Activated naive CD4-positive, alpha-beta T cell treated with anti-CD3 and anti-CD28 coated beads for 36 hours (primary cell): Measurements from ENCODE around the gene ARHGAP24. TPM values are rescaled to one million over a fixed set of nuclear protein-coding genes. Genes with fewer than 3 reads are reported as not detected.

ENCODE experiments used
- CTCF ChIA-PET: fragments of 350-600 bp; sonication (Branson Sonifier 250); formaldehyde crosslinking; loops from one replicate; lab custom pipeline; 2021; ENCODE audit warnings: antibody characterized with exemption; lab: Charles Lee
- DNase-seq: peaks from one replicate; pipeline ENCODE4 v3.0.0-alpha.2; 2020
- H3K27ac Mint-ChIP-seq: one replicate; pipeline ENCODE4 v1.8.0; 2021; ENCODE audit warnings: mild to moderate bottlenecking, mixed read lengths
- H3K27me3 Mint-ChIP-seq: one replicate; pipeline ENCODE4 v1.8.0; 2021; ENCODE audit warnings: low read depth, mixed read lengths
- H3K36me3 Mint-ChIP-seq: one replicate; pipeline ENCODE4 v1.8.0; 2021; ENCODE audit warnings: low read depth, mixed read lengths
- H3K4me1 Mint-ChIP-seq: one replicate; pipeline ENCODE4 v1.8.0; 2021; ENCODE audit warnings: low read depth, mixed read lengths
- H3K4me3 Mint-ChIP-seq: one replicate; pipeline ENCODE4 v1.8.0; 2021; ENCODE audit warnings: mild to moderate bottlenecking, moderate library complexity, mixed read lengths
- H3K9me3 Mint-ChIP-seq: one replicate; pipeline ENCODE4 v1.8.0; 2021; ENCODE audit warnings: mixed read lengths
- intact Hi-C: fragments of 100-400 bp; cut with micrococcal nuclease; formaldehyde crosslinking; loops from one replicate; pipeline ENCODE4 v1.15.1; 2023
- total RNA-seq, 2 experiments: library from RNA; stranded (reverse); gene quantifications; one replicate each; pipeline ENCODE4 v1.2.3, GENCODE V29; 2021

Gene ARHGAP24
- total RNA-seq, 2 experiments from 2014 or later = not detected

- CTCF ChIA-PET = interaction anchor here (0.6 kb wide), 1 partner anchor 190 kb away, joined by 3 read pairs; no protein-coding TSS in a partner anchor
- intact Hi-C loops = no loop called here
- Mint-ChIP-seq H3K27ac (no peak overlapping the region), H3K4me1 (no peaks in the 10 kb centered on the region), H3K4me3 (no peak overlapping the region), H3K27me3 (no peaks in the 10 kb centered on the region), H3K36me3 (no peaks in the 10 kb centered on the region), H3K9me3 (no peaks in the 10 kb centered on the region)
- DNase-seq = no peak
Measured at GRCh38 chr4:85938062-85938461, 463.1 kb downstream of the ARHGAP24 start.

DNA sequence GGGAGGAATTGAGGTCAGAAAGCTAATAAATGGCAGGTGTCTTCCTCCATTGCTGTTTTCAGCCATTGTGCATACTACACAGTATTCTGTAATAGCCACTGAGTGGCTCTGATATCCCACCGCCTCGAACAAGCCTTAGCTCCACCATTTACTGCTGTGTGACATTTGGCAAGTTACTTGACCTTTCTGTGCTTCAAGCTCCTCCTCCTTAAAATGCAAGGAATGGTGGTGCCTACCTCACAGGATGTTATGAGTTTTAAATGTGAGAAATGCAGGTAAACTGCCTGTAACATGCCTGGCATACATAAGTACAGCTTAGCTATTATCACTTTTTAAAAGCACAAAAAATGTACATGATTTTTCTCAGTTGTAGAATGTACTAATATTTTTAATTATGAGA lies 464.0 kb downstream of the ARHGAP24 start:
- intact Hi-C loops = no loop called here
- H3K36me3 Mint-ChIP-seq = no peaks in the 10 kb centered on the region
- DNase-seq = no peak
- H3K4me1 Mint-ChIP-seq = no peaks in the 10 kb centered on the region
- no peaks in the 10 kb centered on the region for H3K9me3 Mint-ChIP-seq
- H3K4me3 Mint-ChIP-seq = no peak overlapping the region
- H3K27ac Mint-ChIP-seq = no peak overlapping the region
- no peaks in the 10 kb centered on the region for H3K27me3 Mint-ChIP-seq
- CTCF ChIA-PET = interaction anchor here (0.6 kb wide), 1 partner anchor 191 kb away, joined by 3 read pairs; no protein-coding TSS in a partner anchor

DNA sequence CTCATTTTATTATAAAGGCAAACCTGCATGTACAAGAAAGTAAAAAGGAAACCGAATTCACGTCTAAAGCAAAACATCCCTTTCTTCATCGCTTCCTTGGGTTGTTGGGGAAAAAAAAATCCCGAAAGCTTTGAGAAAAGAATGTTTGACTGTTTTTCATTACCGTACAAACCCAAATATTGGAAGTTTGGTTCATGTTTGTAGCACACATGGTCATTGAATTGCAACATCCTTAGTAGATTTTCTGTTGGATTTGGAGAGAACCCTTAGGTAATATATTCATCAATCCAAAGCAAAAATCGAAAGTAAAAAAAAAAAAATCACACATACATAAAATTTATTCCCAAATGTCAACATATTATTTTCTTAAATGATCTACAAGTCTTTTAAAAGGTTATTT lies 464.6 kb downstream of the ARHGAP24 start:
- Mint-ChIP-seq H3K27me3 (no peaks in the 10 kb centered on the region), H3K36me3 (no peaks in the 10 kb centered on the region), H3K9me3 (no peaks in the 10 kb centered on the region), H3K4me1 (no peaks in the 10 kb centered on the region), H3K27ac (no peak overlapping the region), H3K4me3 (no peak overlapping the region)
- intact Hi-C loops = no loop called here
- CTCF ChIA-PET = no interaction called here
- DNase-seq = no peak

- no peaks in the 10 kb centered on the region for H3K36me3 Mint-ChIP-seq
- CTCF ChIA-PET = no interaction called here
- H3K9me3 Mint-ChIP-seq = no peaks in the 10 kb centered on the region
- no peaks in the 10 kb centered on the region for H3K4me1 Mint-ChIP-seq
- H3K27me3 Mint-ChIP-seq = no peaks in the 10 kb centered on the region
- DNase-seq = no peak
- no peak overlapping the region for H3K27ac Mint-ChIP-seq
- intact Hi-C loops = no loop called here
- H3K4me3 Mint-ChIP-seq = no peak overlapping the region
Measured at GRCh38 chr4:85940151-85940550, 465.2 kb downstream of the ARHGAP24 start.

DNA sequence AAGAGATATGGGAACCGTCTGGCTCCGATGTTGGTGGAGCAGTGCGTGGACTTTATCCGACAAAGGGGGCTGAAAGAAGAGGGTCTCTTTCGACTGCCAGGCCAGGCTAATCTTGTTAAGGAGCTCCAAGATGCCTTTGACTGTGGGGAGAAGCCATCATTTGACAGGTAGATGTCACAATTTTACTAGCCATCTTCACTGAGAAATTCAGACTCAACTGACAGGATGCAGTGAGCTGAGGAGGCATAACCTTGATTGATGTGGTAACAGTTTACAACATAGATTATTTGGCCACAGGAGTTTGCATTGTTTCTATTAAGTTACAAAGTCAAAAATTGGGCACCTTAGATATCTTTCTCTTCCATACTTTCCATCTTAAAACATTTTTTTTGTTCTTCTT lies 467.2 kb downstream of the ARHGAP24 start:
- Mint-ChIP-seq H3K27me3 (no peaks in the 10 kb centered on the region), H3K4me1 (no peaks in the 10 kb centered on the region), H3K36me3 (no peaks in the 10 kb centered on the region), H3K9me3 (no peaks in the 10 kb centered on the region), H3K4me3 (no peak overlapping the region), H3K27ac (no peak overlapping the region)
- intact Hi-C loops = no loop called here
- CTCF ChIA-PET = no interaction called here
- no peak for DNase-seq

DNA sequence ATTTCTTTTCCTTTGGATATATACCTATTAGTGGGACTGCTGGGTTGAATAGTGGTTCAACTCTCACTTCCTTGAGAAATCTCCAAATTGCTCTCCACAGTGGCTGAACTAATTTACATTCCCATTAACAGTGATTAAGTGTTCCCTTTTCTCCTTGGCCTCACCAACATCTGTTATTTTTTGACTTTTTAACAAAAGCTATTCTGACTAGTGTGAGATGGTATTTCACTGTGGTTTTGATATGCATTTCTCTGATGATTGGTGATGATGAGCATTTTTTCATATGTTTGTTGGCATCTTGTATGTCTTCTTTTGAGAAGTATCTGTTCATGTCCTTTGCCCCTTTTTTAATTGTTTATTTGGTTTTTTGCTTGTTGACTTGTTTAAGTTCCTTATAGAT lies 471.9 kb downstream of the ARHGAP24 start:
- no peaks in the 10 kb centered on the region for H3K4me1 Mint-ChIP-seq
- no peak overlapping the region for H3K27ac Mint-ChIP-seq
- no peaks in the 10 kb centered on the region for H3K27me3 Mint-ChIP-seq
- CTCF ChIA-PET = no interaction called here
- no peaks in the 10 kb centered on the region for H3K36me3 Mint-ChIP-seq
- DNase-seq = no peak
- no peaks in the 10 kb centered on the region for H3K9me3 Mint-ChIP-seq
- H3K4me3 Mint-ChIP-seq = no peak overlapping the region
- intact Hi-C loops = no loop called here

DNA sequence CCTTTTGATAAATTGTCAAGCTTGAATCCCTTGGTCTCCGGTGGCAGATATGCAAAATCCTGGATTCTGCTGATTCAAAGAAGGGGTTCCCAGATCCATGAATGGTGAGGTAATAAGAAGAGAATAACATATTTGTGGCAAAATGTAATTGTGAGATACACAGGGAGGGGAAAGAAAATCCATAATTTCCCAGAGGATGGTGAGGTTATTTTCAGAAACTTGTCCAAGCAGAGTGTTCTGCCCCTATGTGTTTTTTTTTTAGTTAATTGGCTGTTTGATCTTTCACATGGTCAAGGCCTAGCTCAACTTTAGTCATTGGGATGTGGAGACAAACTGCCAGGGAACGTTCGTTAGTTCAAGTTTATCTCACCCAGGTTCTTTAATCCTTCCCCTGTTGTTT lies 476.1 kb downstream of the ARHGAP24 start:
- intact Hi-C loops = no loop called here
- Mint-ChIP-seq H3K4me1 (no peaks in the 10 kb centered on the region), H3K27ac (no peak overlapping the region), H3K27me3 (no peaks in the 10 kb centered on the region), H3K36me3 (no peaks in the 10 kb centered on the region), H3K4me3 (no peak overlapping the region), H3K9me3 (no peaks in the 10 kb centered on the region)
- CTCF ChIA-PET = no interaction called here
- DNase-seq = no peak

DNA sequence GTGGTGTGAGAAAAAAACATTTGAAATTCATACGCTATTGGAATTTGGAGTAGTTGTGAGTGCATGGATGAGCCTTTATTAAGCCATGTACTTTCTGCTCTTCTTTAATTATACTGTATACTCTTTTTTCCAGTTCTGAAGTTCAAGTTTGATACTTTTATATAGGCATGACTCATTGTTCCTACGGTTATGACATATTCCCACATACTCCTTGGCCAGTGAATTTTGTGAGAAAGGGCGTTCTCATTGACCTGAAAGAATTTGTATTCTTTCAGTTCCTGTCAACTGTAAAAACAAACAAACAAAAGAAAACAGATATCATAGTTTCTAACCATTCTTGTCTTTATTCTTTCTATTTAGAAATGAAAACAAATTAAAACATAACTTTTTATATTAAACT lies 477.6 kb downstream of the ARHGAP24 start:
- Mint-ChIP-seq H3K9me3 (no peaks in the 10 kb centered on the region), H3K36me3 (no peaks in the 10 kb centered on the region), H3K4me1 (no peaks in the 10 kb centered on the region), H3K27ac (no peak overlapping the region), H3K27me3 (no peaks in the 10 kb centered on the region), H3K4me3 (no peak overlapping the region)
- CTCF ChIA-PET = no interaction called here
- intact Hi-C loops = no loop called here
- DNase-seq = no peak

- Mint-ChIP-seq H3K4me3 (no peak overlapping the region), H3K27ac (no peak overlapping the region), H3K4me1 (no peaks in the 10 kb centered on the region), H3K9me3 (no peaks in the 10 kb centered on the region), H3K36me3 (no peaks in the 10 kb centered on the region), H3K27me3 (no peaks in the 10 kb centered on the region)
- CTCF ChIA-PET = no interaction called here
- intact Hi-C loops = no loop called here
- no peak for DNase-seq
Measured at GRCh38 chr4:85952972-85953650, 478.2 kb downstream of the ARHGAP24 start.

- CTCF ChIA-PET = interaction anchor here (0.9 kb wide), 1 partner anchor 17 kb away, joined by 3 read pairs; no protein-coding TSS in a partner anchor
- no peaks in the 10 kb centered on the region for H3K27me3 Mint-ChIP-seq
- no peak for DNase-seq
- H3K4me3 Mint-ChIP-seq = no peak overlapping the region
- H3K4me1 Mint-ChIP-seq = no peaks in the 10 kb centered on the region
- intact Hi-C loops = no loop called here
- H3K27ac Mint-ChIP-seq = no peak overlapping the region
- no peaks in the 10 kb centered on the region for H3K36me3 Mint-ChIP-seq
- no peaks in the 10 kb centered on the region for H3K9me3 Mint-ChIP-seq
Measured at GRCh38 chr4:85953651-85954018, 478.7 kb downstream of the ARHGAP24 start.

DNA sequence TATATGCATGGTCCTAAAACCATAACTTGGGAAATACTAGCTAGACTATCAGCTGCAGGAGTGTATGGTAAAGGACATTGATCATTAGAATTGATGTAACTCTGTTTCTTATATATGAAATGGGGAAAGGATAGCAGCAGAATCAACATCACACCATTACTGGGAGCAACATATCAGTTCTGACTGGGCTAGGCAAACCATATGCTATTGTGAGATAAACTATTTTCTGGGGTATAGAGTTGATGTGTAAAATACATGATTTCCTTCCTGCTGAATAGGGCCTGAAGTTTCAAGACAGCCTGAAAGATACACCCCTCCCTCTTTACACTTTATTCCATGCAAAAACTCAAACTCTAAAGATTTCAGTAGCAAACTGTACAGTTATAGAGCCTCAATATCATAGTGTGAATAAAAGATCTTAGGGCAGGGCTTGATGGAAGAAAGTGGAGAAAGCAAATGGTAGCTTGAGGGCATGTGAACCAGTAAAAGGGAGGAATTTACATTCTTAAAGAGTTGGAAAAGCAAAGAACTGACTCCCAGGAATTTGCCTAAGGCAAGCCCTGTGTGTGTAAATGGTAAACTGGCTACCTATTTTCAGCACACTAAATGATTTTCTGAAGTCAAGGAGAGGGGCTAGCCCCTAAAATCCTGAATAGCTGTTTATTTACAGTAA lies 480.8 kb downstream of the ARHGAP24 start:
- Mint-ChIP-seq H3K27me3 (no peaks in the 10 kb centered on the region), H3K36me3 (no peaks in the 10 kb centered on the region)

GRCh38 chr4:85956293-85956945 lies 481.5 kb downstream of the ARHGAP24 start:
- Mint-ChIP-seq H3K9me3 (no peaks in the 10 kb centered on the region), H3K27me3 (no peaks in the 10 kb centered on the region), H3K4me3 (no peak overlapping the region), H3K27ac (no peak overlapping the region), H3K36me3 (no peaks in the 10 kb centered on the region), H3K4me1 (no peaks in the 10 kb centered on the region)
- CTCF ChIA-PET = interaction anchor here (0.8 kb wide), 1 partner anchor 19 kb away, joined by 3 read pairs; no protein-coding TSS in a partner anchor
- no peak for DNase-seq
- intact Hi-C loops = no loop called here

More for the DNA sequence above, 480.8 kb downstream of the ARHGAP24 start:
- Mint-ChIP-seq H3K27ac (no peak overlapping the region), H3K4me1 (no peaks in the 10 kb centered on the region), H3K9me3 (no peaks in the 10 kb centered on the region), H3K4me3 (no peak overlapping the region)
- DNase-seq = no peak
- CTCF ChIA-PET = interaction anchor here (0.8 kb wide), 1 partner anchor 19 kb away, joined by 3 read pairs; no protein-coding TSS in a partner anchor
- intact Hi-C loops = no loop called here
